ENCODE results near the gene SMYD4. TPM values are rescaled to one million over a fixed set of nuclear protein-coding genes. Genes with fewer than 3 reads are reported as not detected.
"Not testable (repeated sequence)": the region's sequence is repeated elsewhere in the genome, so short reads cannot be mapped to it uniquely, and the experiment has no call there.

SMYD4 gene
- total RNA-seq, 2 donors from 2014 or later: 10.0 to 13.6 TPM

GRCh38 chr17:1744551-1745512 lies 84.9 kb downstream of the SMYD4 start:
- DNase-seq (no peak), ATAC-seq (no peak)
- intact Hi-C loops (cut with DNase I, micrococcal nuclease): no loop called here

GRCh38 chr17:1743088-1743439 lies 86.6 kb downstream of the SMYD4 start:
- DNase-seq (no peak), ATAC-seq (no peak)
- intact Hi-C loops (cut with DNase I, micrococcal nuclease): no loop called here

GRCh38 chr17:1742371-1743087 lies 87.2 kb downstream of the SMYD4 start, which contains the start of gene SERPINF2:
Gene SERPINF2, plus strand, starts transcription at chr17:1742871. Its CDS starts 2,125 bp downstream, at chr17:1744996.
- no peak for ATAC-seq
- intact Hi-C loops (cut with DNase I, micrococcal nuclease): no loop called here
- no peak for DNase-seq

GRCh38 chr17:1741899-1742298 lies 87.8 kb downstream of the SMYD4 start:
- ATAC-seq; DNase-seq; intact Hi-C loops (cut with DNase I, micrococcal nuclease): not testable (repeated sequence)

- intact Hi-C loops (cut with DNase I, micrococcal nuclease): no loop called here
- DNase-seq (no peak), ATAC-seq (peak; percentile 22)
These were observed 92.0 kb downstream of the SMYD4 start for GRCh38 chr17:1737531-1738291.

GRCh38 chr17:1736348-1737281 lies 93.1 kb downstream of the SMYD4 start:
- intact Hi-C loops (cut with DNase I, micrococcal nuclease): no loop called here
- DNase-seq (no peak), ATAC-seq (peak; percentile 45)

GRCh38 chr17:1735834-1736347 lies 93.8 kb downstream of the SMYD4 start:
- DNase-seq: no peak
- no peak for ATAC-seq
- intact Hi-C loops (cut with DNase I, micrococcal nuclease): no loop called here

GRCh38 chr17:1735418-1735817 lies 94.3 kb downstream of the SMYD4 start:
- ATAC-seq: no peak
- intact Hi-C loops (cut with DNase I, micrococcal nuclease): no loop called here
- DNase-seq: no peak

GRCh38 chr17:1733759-1734158 lies 95.9 kb downstream of the SMYD4 start:
- intact Hi-C loops (cut with DNase I, micrococcal nuclease): no loop called here
- DNase-seq: no peak
- ATAC-seq: no peak

GRCh38 chr17:1732833-1733321 lies 96.8 kb downstream of the SMYD4 start:
- no peak for ATAC-seq
- DNase-seq: no peak
- intact Hi-C loops (cut with DNase I, micrococcal nuclease): no loop called here

GRCh38 chr17:1732241-1732832 lies 97.4 kb downstream of the SMYD4 start:
- DNase-seq: no peak
- intact Hi-C loops (cut with DNase I, micrococcal nuclease): no loop called here
- ATAC-seq: no peak

- ATAC-seq (no peak), DNase-seq (no peak)
- intact Hi-C loops (cut with DNase I, micrococcal nuclease): no loop called here
These were observed 98.6 kb downstream of the SMYD4 start for GRCh38 chr17:1731194-1731506.

- intact Hi-C loops (cut with DNase I, micrococcal nuclease): no loop called here
- ATAC-seq (peak; percentile 24), DNase-seq (peak; percentile 66 to 70)
These were observed 99.1 kb downstream of the SMYD4 start for GRCh38 chr17:1730326-1731193.

- intact Hi-C loops (cut with DNase I, micrococcal nuclease): loop anchor here in 1 of 2 donors (10.0 kb wide), 1 partner anchor 55 kb away; no protein-coding TSS in a partner anchor
- DNase-seq (no peak), ATAC-seq (no peak)
These were observed 99.8 kb downstream of the SMYD4 start for GRCh38 chr17:1729966-1730325.
